Neuronal stem cell (in vitro differentiated cells): ENCODE data around the gene CASZ1.

Experiments used
- DNase-seq: peaks from one replicate; pipeline ENCODE4 v3.0.0-alpha.2; 2013; ENCODE audit warnings: low spot score
- H2AFZ ChIP-seq: one replicate; pipeline ENCODE4 v1.6.1; 2013; ENCODE audit warnings: mild to moderate bottlenecking, low read length, inconsistent platforms
- H2AK5ac ChIP-seq: 2 replicates; pipeline ENCODE4 v1.6.1; 2013; ENCODE audit warnings: low read depth, mild to moderate bottlenecking, inconsistent platforms, low read length, moderate library complexity, mixed read lengths
- H2BK120ac ChIP-seq: 2 replicates; pipeline ENCODE4 v1.6.1; 2013; ENCODE audit warnings: low read depth, mild to moderate bottlenecking, inconsistent platforms, low read length, moderate library complexity, mixed read lengths
- H2BK12ac ChIP-seq: one replicate; pipeline ENCODE4 v1.6.1; 2013; ENCODE audit warnings: low read length, inconsistent platforms
- H2BK15ac ChIP-seq: 2 replicates; pipeline ENCODE4 v1.6.1; 2013; ENCODE audit warnings: mild to moderate bottlenecking, low read length, inconsistent platforms, mixed read lengths
- H2BK5ac ChIP-seq: one replicate; pipeline ENCODE4 v1.6.1; 2013; ENCODE audit warnings: inconsistent platforms, mild to moderate bottlenecking, low read length, moderate library complexity
- H3K14ac ChIP-seq: one replicate; pipeline ENCODE4 v1.6.1; 2013; ENCODE audit warnings: low read length, inconsistent platforms
- H3K18ac ChIP-seq: 2 replicates; pipeline ENCODE4 v1.6.1; 2013; ENCODE audit warnings: low read length, inconsistent platforms
- H3K23ac ChIP-seq: 2 replicates; pipeline ENCODE4 v1.6.1; 2013; ENCODE audit warnings: low read depth, mild to moderate bottlenecking, mixed read lengths, low read length, inconsistent platforms; ENCODE audit not compliant: poor library complexity
- H3K27ac ChIP-seq: replicated peaks from 3 replicates; pipeline ENCODE4 v1.5.1; 2013; ENCODE audit warnings: low read length, inconsistent platforms
- H3K27me3 ChIP-seq, 3 experiments: 2 replicates each; pipeline ENCODE4 v1.6.1; 2013; ENCODE audit warnings: low read length in 3 of 3, mild to moderate bottlenecking in 2 of 3, inconsistent platforms in 1 of 3, low read depth in 1 of 3, mixed read lengths in 1 of 3, moderate library complexity in 1 of 3; ENCODE audit not compliant: control insufficient read depth in 3 of 3, insufficient read depth in 3 of 3
- H3K36me3 ChIP-seq, 2 donors: replicated peaks in 1 of 2; 2 replicates each; pipeline ENCODE4 v1.6.1; 2013; ENCODE audit warnings: low read length in 2 of 2; ENCODE audit not compliant: control insufficient read depth in 2 of 2, insufficient read depth in 2 of 2
- H3K4ac ChIP-seq: 2 replicates; pipeline ENCODE4 v1.6.1; 2013; ENCODE audit warnings: inconsistent platforms, mild to moderate bottlenecking, low read length, moderate library complexity
- H3K4me1 ChIP-seq, 2 donors: 1 replicate in 1 of 2; 2 replicates in 1 of 2; pipeline ENCODE4 v1.6.1; 2013; ENCODE audit warnings: low read length in 2 of 2, low read depth in 1 of 2; ENCODE audit not compliant: control insufficient read depth in 2 of 2, insufficient read depth in 1 of 2
- H3K4me2 ChIP-seq: one replicate; pipeline ENCODE4 v1.6.1; 2013; ENCODE audit warnings: mild to moderate bottlenecking, low read length, inconsistent platforms; ENCODE audit not compliant: insufficient read depth, poor library complexity, severe bottlenecking
- H3K4me3 ChIP-seq, 2 donors: 2 replicates each; pipeline ENCODE4 v1.5.1; 2013; ENCODE audit warnings: low read length in 2 of 2, mild to moderate bottlenecking in 2 of 2, inconsistent platforms in 1 of 2, moderate library complexity in 1 of 2
- H3K79me1 ChIP-seq: one replicate; pipeline ENCODE4 v1.6.1; 2013; ENCODE audit warnings: low read depth, mild to moderate bottlenecking, inconsistent platforms, low read length, moderate library complexity
- H3K9ac ChIP-seq: one replicate; pipeline ENCODE4 v1.6.1; 2013; ENCODE audit warnings: mild to moderate bottlenecking, low read depth, low read length, inconsistent platforms; ENCODE audit not compliant: poor library complexity
- H3K9me3 ChIP-seq, 2 donors: replicated peaks in 1 of 2; 2 replicates each; pipeline versions ENCODE3 to v1.6.1; 2013; ENCODE audit warnings: low read length in 2 of 2, mild to moderate bottlenecking in 2 of 2, inconsistent platforms in 1 of 2, low read depth in 1 of 2, mixed read lengths in 1 of 2, moderate library complexity in 1 of 2; ENCODE audit not compliant: control insufficient read depth in 2 of 2, insufficient read depth in 1 of 2
- H4K8ac ChIP-seq: one replicate; pipeline ENCODE4 v1.6.1; 2013; ENCODE audit warnings: low read depth, mild to moderate bottlenecking, inconsistent platforms, low read length, moderate library complexity
- H4K91ac ChIP-seq: one replicate; pipeline ENCODE4 v1.6.1; 2013; ENCODE audit warnings: low read length, low read depth, mild to moderate bottlenecking, inconsistent platforms; ENCODE audit not compliant: poor library complexity
- WGBS, 2 donors: extraction: QIAGEN DNeasy Blood & Tissue Kit; methylation state at CpG; one replicate each; pipeline ENCODE4 v1.1.7; 2013; ENCODE audit warnings: missing lambda C conversion rate in 2 of 2, mixed read lengths in 1 of 2; ENCODE audit not compliant: insufficient read length in 2 of 2, insufficient replicate concordance in 1 of 2; ENCODE audit errors: extremely low coverage in 2 of 2; 5-methylcytosine and 5-hydroxymethylcytosine counted together

Gene CASZ1

GRCh38 chr1:10788592-10789006 lies 7.8 kb downstream of the CASZ1 start:
- no peak overlapping the region for H4K8ac ChIP-seq
- no peak overlapping the region for H3K4me2 ChIP-seq
- WGBS, 2 donors: no CpG with 5 or more reads among the region's 11 CpGs
- peaks cover 0 to 88% (median 2%) of the 10 kb centered on the region in 3 experiments for H3K27me3 ChIP-seq
- no peak overlapping the region for H2AK5ac ChIP-seq
- peak overlapping the region; percentile 41 for H3K18ac ChIP-seq
- no peak overlapping the region for H2BK12ac ChIP-seq
- no peak overlapping the region for H4K91ac ChIP-seq
- no peaks in the 10 kb centered on the region for H3K36me3 ChIP-seq
- no peak overlapping the region for H2AFZ ChIP-seq
- H3K4me3 ChIP-seq: no peak overlapping the region
- no peaks in the 10 kb centered on the region for H3K9me3 ChIP-seq
- H3K23ac ChIP-seq: peak overlapping the region; percentile 19
- H3K9ac ChIP-seq: no peak overlapping the region
- no peak overlapping the region for H3K14ac ChIP-seq
- H2BK120ac ChIP-seq: no peak overlapping the region
- H3K4ac ChIP-seq: no peak overlapping the region
- H2BK15ac ChIP-seq: peak overlapping the region; percentile 7
- no peak overlapping the region for H2BK5ac ChIP-seq
- peaks cover 8 to 17% of the 10 kb centered on the region in 2 donors for H3K4me1 ChIP-seq
- no peak overlapping the region for H3K27ac ChIP-seq
- DNase-seq: no peak
- H3K79me1 ChIP-seq: peaks cover 2% of the 10 kb centered on the region

GRCh38 chr1:10787286-10787685 lies 9.2 kb downstream of the CASZ1 start:
- H3K27ac ChIP-seq: no peak overlapping the region
- H3K9ac ChIP-seq: no peak overlapping the region
- no peak overlapping the region for H2AFZ ChIP-seq
- H2BK120ac ChIP-seq: no peak overlapping the region
- H3K9me3 ChIP-seq: no peaks in the 10 kb centered on the region
- no peak overlapping the region for H3K4me2 ChIP-seq
- H3K36me3 ChIP-seq: no peaks in the 10 kb centered on the region
- no peak overlapping the region for H4K91ac ChIP-seq
- H2BK12ac ChIP-seq: no peak overlapping the region
- DNase-seq: no peak
- no peak overlapping the region for H3K14ac ChIP-seq
- H3K79me1 ChIP-seq: peaks cover 2% of the 10 kb centered on the region
- H3K4me3 ChIP-seq: no peak overlapping the region
- no peak overlapping the region for H3K4ac ChIP-seq
- peak overlapping the region; percentile 25 for H3K23ac ChIP-seq
- H2AK5ac ChIP-seq: peak overlapping the region; percentile 73
- no peak overlapping the region for H4K8ac ChIP-seq
- peaks cover 0 to 80% (median 0%) of the 10 kb centered on the region in 3 experiments for H3K27me3 ChIP-seq
- H3K18ac ChIP-seq: peak overlapping the region; percentile 1
- no peak overlapping the region for H2BK15ac ChIP-seq
- 100% methylated on average over 6 of the region's 21 CpGs; no CpG with 5 or more reads in 1 of the 2 donors for WGBS, 2 donors
- peaks cover 6 to 21% of the 10 kb centered on the region in 2 donors for H3K4me1 ChIP-seq
- H2BK5ac ChIP-seq: no peak overlapping the region

DNA sequence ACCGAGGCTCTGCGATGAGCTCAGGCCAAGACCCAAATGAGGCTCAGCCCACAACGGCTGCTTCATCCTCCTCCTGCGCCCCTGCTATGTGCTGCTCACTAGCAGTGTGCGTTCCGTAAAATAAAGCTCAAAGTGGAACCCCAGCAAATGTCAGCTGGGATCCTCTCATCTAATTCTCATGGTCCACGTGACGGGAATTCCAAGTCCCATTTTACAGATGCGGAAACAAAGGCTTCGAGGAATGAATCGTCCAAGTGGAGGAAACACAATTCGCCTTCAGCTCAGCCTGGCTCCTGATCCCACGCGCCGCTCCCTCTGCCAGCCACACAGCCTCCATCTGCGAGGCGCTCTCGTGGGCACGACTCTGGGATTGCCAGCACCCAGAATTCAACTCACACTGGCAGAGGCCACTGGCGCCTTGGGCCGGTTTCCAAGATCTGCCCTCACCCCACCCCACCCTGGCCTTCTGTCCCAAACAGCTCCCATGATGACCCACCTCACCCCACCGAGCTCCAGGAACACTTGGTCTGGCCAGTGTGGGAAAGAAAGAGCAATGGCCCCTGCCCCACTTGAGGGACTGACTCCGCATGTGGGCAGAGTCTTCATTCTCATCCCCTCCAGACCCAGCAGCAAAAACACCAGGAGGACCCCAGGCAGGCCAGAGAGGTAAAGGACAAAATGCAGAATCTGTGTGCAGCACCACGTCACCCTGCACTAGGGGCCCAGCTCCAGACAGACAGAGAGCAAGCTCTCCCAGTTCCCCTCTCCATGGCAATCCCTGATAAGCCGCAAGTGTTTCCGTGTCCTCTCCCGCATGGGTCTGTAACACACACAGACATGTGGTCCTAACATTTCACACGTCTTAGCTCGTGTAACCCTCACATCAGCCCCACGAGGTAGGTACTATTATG lies 10.5 kb downstream of the CASZ1 start:
- H3K36me3 ChIP-seq: no peaks in the 10 kb centered on the region
- peaks cover 9 to 22% of the 10 kb centered on the region in 2 donors for H3K4me1 ChIP-seq
- H3K4me3 ChIP-seq: no peak overlapping the region
- no CpG with 5 or more reads among the region's 30 CpGs for WGBS, 2 donors
- H4K8ac ChIP-seq: no peak overlapping the region
- DNase-seq: no peak
- H3K79me1 ChIP-seq: peaks cover 2% of the 10 kb centered on the region
- H3K14ac ChIP-seq: no peak overlapping the region
- no peak overlapping the region for H3K4ac ChIP-seq
- no peak overlapping the region for H2BK12ac ChIP-seq
- H3K18ac ChIP-seq: peak overlapping the region; percentile 61
- no peak overlapping the region for H3K27ac ChIP-seq
- H3K4me2 ChIP-seq: no peak overlapping the region
- H2BK5ac ChIP-seq: no peak overlapping the region
- peak overlapping the region; percentile 9 for H3K9ac ChIP-seq
- peak overlapping the region; percentile 36 for H2AK5ac ChIP-seq
- H3K27me3 ChIP-seq: peaks cover 0 to 81% (median 0%) of the 10 kb centered on the region in 3 experiments
- H2BK15ac ChIP-seq: no peak overlapping the region
- H2AFZ ChIP-seq: no peak overlapping the region
- H3K23ac ChIP-seq: no peak overlapping the region
- no peak overlapping the region for H4K91ac ChIP-seq
- no peak overlapping the region for H2BK120ac ChIP-seq
- H3K9me3 ChIP-seq: no peaks in the 10 kb centered on the region

- WGBS, 2 donors: no CpG with 5 or more reads among the region's 11 CpGs
- Histone ChIP-seq H3K9me3 (no peaks in the 10 kb centered on the region), H3K23ac (no peak overlapping the region), H2AK5ac (peak overlapping the region; percentile 6), H2BK120ac (no peak overlapping the region), H3K27ac (no peak overlapping the region), H3K4me2 (no peak overlapping the region), H2BK5ac (no peak overlapping the region), H3K4me3 (no peak overlapping the region), H3K36me3 (no peaks in the 10 kb centered on the region), H3K9ac (peak overlapping the region; percentile 5), H2AFZ (no peak overlapping the region), H3K27me3 (peaks cover 0 to 74% (median 0%) of the 10 kb centered on the region in 3 experiments), H4K91ac (no peak overlapping the region), H3K4ac (no peak overlapping the region), H3K4me1 (peaks cover 9 to 21% of the 10 kb centered on the region in 2 donors), H3K14ac (no peak overlapping the region), H2BK15ac (no peak overlapping the region), H2BK12ac (no peak overlapping the region), H3K79me1 (peaks cover 2% of the 10 kb centered on the region), H4K8ac (no peak overlapping the region), H3K18ac (peak overlapping the region; percentile 61)
- DNase-seq: no peak
These were observed 11.3 kb downstream of the CASZ1 start for GRCh38 chr1:10784998-10785727.
